HG03045 (cell line): ENCODE results near the gene SLC52A3.

Experiments used
- ATAC-seq: cut with Tn5 transposase; IDR thresholded peaks from one replicate; pipeline ENCODE4 v1.9.1; 2021; ENCODE audit warnings: mild to moderate bottlenecking, moderate library complexity; ENCODE audit not compliant: unreplicated experiment

SLC52A3 gene

DNA sequence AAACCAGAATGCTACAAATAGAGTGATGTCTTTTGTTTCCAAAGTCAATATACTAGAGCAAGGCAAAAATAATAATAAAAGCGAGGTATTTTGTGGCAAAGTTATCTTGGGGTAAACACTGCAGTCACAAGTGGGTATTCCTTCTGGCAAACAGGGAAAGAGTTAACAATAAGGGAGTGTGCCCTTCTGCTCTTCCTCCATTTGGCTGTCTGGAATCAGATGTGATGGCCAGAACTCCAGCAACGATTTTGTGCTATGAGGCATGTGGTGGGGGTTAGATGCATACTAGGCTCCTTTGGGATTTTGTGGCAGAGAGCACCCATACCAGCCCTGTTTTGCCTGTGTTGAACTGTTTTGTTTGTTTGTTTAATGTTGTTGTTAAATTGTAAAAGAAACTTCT is 2.4 kb upstream of the SLC52A3 start:
- no peak for ATAC-seq

GRCh38 chr20:766906-767305 is 1.4 kb downstream of the SLC52A3 start:
- ATAC-seq, result no peak

- no peak for ATAC-seq
These were observed 4.0 kb downstream of the SLC52A3 start for GRCh38 chr20:764255-764654.

DNA sequence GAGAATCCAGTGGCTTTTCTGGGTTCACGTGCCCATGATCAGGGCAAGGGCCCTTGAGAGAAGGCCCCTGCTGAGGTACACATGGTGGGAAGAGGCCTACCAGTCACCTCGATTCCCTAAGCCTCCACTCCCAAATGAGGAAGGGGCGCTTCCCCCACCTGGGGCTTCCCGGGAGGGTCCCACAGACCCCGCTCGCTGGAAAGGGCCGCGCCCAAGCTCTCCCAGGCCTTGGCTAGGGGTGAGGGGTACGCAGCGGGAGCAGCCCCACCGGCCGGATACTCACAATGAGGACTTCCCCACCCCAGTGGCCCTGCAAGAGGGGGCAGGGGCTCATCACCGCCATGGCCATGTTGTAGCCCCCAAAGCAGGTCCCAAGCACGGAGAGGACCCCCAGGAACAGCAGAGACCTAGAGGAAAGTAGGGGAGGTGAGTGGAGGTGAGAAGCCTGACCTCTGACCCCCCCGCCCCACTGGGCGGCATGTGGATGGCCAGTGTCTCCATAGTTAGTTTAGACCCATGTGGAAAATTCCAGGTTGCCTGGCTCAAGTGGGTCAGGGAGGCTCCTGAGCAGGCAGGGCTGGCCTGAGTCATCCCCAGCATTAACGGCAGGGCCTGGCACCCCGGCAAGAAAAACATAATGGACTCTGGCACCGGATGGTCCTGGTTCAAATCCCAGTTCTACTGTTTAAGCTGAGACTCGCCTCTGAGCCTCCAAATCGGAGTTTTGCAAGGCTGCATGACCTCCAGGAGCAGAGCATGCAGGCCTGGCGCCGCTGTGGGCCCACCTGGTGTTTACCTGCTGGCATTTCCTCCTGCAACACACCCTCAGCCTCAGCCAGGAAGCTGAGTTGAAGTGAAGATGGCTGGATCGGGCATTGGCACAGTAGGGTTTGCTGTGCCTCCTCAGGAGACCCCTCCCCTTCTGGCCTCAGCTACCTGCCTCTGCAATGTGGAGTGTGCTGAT is 6.6 kb downstream of the SLC52A3 start:
- no peak for ATAC-seq

GRCh38 chr20:760751-761417 is 7.4 kb downstream of the SLC52A3 start:
- no peak for ATAC-seq

GRCh38 chr20:757506-757905 is 10.8 kb downstream of the SLC52A3 start:
- ATAC-seq, result no peak

GRCh38 chr20:755941-756340 is 12.4 kb downstream of the SLC52A3 start:
- no peak for ATAC-seq

- ATAC-seq, result no peak
These were observed 13.4 kb downstream of the SLC52A3 start for GRCh38 chr20:754904-755303.

GRCh38 chr20:753897-754635 is 14.2 kb downstream of the SLC52A3 start:
- no peak for ATAC-seq

GRCh38 chr20:753136-753535 is 15.2 kb downstream of the SLC52A3 start:
- no peak for ATAC-seq

DNA sequence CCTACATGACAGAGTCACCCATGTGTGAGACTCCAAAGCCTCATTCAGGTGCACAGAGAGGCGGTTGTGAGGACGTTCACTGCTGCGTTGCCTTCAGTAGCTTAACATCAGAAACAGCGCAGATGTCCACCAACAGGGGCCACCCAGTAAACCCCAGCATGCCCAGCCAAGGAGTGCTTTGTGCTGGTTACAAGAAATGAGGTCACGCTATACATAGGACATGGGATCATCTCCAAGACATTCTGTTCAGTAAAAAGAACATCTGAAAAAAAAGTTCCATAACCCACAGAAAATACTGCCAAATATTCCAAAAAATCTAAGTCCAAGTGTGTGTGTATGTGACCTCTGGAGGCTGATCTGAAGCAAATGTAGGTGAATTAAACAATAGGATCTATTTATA is 16.0 kb downstream of the SLC52A3 start:
- ATAC-seq, result no peak

DNA sequence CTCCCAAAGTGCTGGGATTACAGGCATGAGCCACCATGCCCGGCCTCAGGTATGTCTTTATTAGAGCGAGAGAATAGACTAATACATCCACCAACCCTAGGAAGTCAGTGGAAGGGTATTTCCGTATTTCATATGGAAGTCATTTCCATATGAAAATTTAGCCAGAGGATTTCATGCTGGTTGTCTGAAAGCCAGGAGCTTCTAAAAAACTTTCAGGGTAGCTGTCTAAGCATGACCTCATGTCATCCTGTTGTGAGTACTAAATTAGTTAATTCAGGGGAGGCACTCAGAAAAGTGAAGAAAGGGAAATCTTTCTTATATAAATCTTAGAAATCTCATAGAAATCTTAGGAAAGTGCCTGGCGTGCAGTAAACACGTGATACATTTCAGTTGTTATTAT is 16.5 kb downstream of the SLC52A3 start:
- ATAC-seq, result no peak

DNA sequence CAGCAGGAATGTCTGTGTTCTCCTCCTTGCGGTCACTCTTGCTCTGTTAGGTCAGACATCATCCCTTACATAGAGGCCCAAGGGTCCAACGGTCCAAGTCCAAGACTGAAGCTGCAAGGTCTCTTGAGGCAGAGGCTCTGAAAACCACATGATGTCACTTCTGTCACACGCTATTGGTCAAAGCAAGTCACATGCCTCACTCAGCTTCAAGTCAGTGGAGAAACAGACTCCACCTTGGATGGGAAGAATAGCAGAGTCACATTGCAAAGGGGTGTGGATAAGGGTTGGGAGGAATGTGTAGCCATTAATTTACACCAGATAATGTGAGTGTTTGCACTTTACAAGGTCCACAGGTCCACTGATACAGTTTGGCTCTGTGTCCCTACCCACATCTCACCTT is 17.5 kb downstream of the SLC52A3 start:
- no peak for ATAC-seq

- ATAC-seq, result no peak
These were observed 22.5 kb downstream of the SLC52A3 start for GRCh38 chr20:745683-746301.

GRCh38 chr20:742156-742555 is 26.1 kb downstream of the SLC52A3 start:
- no peak for ATAC-seq

DNA sequence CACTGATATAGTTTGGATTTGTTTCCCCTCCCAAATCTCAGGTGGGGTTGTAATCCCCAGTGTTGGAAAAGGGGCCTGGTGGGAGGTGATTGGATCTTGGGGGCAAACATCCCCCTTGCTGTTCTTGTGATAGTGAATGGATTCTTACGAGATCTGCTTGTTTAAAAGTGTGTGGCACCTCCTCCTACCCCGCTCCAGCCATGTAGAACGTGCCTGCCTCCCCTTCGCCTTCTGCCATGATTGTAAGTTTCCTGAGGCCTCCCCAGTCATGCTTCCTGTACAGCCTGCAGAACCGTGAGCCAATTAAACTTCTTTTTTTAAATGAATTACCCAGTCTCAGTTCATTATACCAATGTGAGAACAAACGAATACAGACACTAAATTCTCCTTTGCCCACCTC is 26.7 kb downstream of the SLC52A3 start:
- no peak for ATAC-seq

DNA sequence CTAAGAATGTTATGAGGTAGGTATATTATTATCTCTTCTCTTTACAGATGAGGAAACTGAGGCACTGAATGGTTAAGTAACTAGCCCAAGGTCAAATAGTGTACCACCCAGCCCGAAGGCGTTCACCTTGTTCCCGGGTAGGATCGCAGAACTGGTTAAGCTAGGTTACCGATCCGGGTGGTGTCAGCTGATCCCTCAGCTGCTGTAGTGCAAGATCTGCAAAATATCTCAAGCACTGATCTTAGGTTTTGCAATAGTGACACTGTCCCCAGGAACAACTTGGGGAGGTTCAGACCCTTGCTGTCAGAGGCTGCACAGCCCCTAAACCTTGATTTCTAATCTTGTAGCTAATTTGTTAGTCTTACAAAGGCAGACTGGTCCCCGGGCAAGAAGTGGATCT is 28.1 kb downstream of the SLC52A3 start:
- ATAC-seq, result no peak

DNA sequence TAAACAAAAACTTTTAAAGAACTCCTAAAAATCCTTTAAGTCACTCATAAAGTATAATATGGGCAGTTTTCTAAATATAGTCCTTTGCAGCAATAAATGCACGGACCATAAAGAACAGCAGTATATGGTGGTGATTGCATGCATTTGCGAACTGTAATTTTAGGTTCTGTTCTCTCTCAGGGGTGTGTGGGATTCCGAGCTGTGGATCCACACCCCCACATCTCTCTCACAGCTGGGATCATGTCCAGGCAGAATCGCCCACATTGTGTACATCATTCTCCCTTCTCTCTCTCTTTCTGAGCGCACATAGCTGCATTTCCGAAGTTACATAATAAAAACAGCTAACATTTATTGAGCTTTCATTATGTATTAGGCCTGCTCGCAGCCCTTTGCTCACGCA is 28.6 kb downstream of the SLC52A3 start:
- no peak for ATAC-seq

DNA sequence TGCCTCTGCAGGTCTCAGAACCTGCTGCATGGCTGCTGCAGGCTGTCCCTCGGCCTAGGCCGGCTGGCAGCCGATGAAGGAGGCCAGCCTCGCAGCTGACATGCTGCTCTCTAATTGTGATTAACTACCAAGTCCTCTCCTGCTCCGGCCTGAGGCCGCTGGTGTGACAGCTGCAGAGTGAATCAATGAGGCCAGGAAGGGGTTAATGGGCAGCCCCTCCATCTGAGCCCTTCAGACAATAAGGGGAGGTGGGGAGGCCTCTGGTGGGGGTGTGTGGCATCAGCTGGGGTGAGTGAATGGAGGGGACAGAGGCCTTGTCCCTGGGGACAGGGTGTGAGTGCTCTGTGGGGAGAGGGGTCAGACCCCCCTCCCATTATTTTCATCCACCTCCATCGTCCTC is 34.4 kb downstream of the SLC52A3 start:
- no peak for ATAC-seq

DNA sequence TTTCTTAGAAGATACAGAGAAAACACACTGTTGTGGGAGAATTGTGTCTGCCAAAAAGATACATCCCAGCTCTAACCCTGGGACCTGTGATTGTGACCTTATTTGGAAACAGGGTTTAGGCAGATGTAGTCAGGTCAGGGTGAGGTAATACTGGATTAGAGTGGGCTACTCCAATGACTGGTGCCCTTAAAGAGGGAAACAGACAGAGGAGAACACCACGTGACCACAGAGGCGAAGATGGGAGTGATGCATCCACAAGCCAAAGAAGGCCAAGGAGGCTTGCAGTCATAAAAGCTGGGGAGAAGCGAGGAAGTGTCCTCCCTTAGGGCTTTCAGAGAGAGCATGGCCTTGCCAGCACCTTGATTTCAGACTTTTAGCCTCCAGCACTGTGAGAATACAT is 35.6 kb downstream of the SLC52A3 start:
- no peak for ATAC-seq

DNA sequence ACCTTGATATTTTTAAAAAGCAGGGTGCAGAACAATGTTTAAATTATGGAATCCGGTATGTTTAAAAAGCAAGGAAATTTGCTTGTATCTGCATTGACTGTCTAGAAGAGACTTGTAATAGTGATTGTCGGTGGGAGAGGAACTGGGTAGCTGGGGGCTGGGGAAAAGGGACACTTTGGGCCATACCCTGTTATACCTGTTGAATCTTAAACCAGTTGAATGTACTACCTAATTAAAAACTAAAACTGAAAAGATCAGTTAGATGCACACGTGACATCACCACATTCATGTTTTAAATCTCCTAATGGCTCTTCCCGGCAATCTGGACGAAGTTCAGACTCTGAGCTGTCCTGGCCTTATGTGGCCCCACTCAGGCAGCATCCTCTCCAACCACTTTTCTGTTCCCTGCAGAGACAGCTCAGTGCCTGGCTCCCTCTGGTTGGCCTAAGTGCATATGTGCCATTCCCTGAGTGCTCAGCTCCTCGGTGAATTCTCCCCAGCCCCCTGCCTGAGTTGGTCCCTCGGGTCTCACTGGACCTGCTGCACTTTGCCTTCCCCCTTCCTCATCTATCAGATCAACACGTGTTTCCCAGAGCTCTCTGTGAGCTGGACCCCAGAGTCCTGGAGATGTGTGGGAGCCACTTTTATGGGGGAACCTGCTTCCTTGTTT is 36.3 kb downstream of the SLC52A3 start:
- ATAC-seq, result no peak
